Kidney epithelial cell (primary cell): Measurements from ENCODE around the gene IGIP. TPM values are rescaled to one million over a fixed set of nuclear protein-coding genes. Genes with fewer than 3 reads are reported as not detected.

Source experiments
- DNase-seq: peaks from one replicate; pipeline ENCODE4 v3.0.0-alpha.2; 2010; ENCODE audit warnings: low read depth
- H3K27me3 ChIP-seq: 2 replicates; pipeline ENCODE4 v1.6.0; 2011; ENCODE audit warnings: low read length; ENCODE audit not compliant: control insufficient read depth, insufficient read depth
- H3K36me3 ChIP-seq: 2 replicates; pipeline ENCODE4 v1.5.1; 2011; ENCODE audit warnings: low read length; ENCODE audit not compliant: control insufficient read depth, insufficient read depth
- H3K4me3 ChIP-seq: 2 replicates; pipeline ENCODE4 v1.5.1; 2011; ENCODE audit warnings: low read depth, mild to moderate bottlenecking, control low read depth, low read length
- CTCF ChIP-seq: IDR thresholded peaks from 2 replicates; pipeline ENCODE4 v1.5.1; 2011; ENCODE audit warnings: mild to moderate bottlenecking, moderate library complexity, low read length, control low read depth, inconsistent platforms; ENCODE audit not compliant: insufficient read depth, poor library complexity, severe bottlenecking
- total RNA-seq: library from RNA; depleted of rRNA; stranded (reverse); fragments of >200 nt; gene quantifications from 2 replicates; pipeline ENCODE4 v1.2.3, GENCODE V29; 2015

IGIP gene
- total RNA-seq, 1 donor from 2014 or later: 4.1 TPM

- TF ChIP-seq CTCF: peak; percentile 88
- H3K36me3 ChIP-seq: no peaks in the 10 kb centered on the region
- H3K27me3 ChIP-seq: peaks cover 2% of the 10 kb centered on the region
- no peak for DNase-seq
- peak overlapping the region; percentile 20 for H3K4me3 ChIP-seq
Observed at GRCh38 chr5:140157032-140157781, 31.5 kb downstream of the IGIP start.

- Histone ChIP-seq H3K27me3 (peaks cover 2% of the 10 kb centered on the region), H3K4me3 (no peak overlapping the region), H3K36me3 (no peaks in the 10 kb centered on the region)
- TF ChIP-seq CTCF: no peak
- no peak for DNase-seq
Observed at GRCh38 chr5:140159014-140159927, 33.5 kb downstream of the IGIP start.

- no peak for TF ChIP-seq CTCF
- no peaks in the 10 kb centered on the region for H3K36me3 ChIP-seq
- DNase-seq: no peak
Observed at GRCh38 chr5:140162275-140162674, 36.5 kb downstream of the IGIP start.

GRCh38 chr5:140162781-140163180 is 37.0 kb downstream of the IGIP start:
- H3K4me3 ChIP-seq: no peak overlapping the region
- H3K36me3 ChIP-seq: no peaks in the 10 kb centered on the region
- peaks cover 2% of the 10 kb centered on the region for H3K27me3 ChIP-seq
- DNase-seq: no peak
- no peak for TF ChIP-seq CTCF

More at GRCh38 chr5:140162275-140162674, 36.5 kb downstream of the IGIP start:
- Histone ChIP-seq H3K4me3 (no peak overlapping the region), H3K27me3 (peaks cover 2% of the 10 kb centered on the region)

GRCh38 chr5:140165101-140165922 is 39.6 kb downstream of the IGIP start:
- TF ChIP-seq CTCF: no peak
- no peak for DNase-seq
- Histone ChIP-seq H3K4me3 (no peak overlapping the region), H3K36me3 (no peaks in the 10 kb centered on the region), H3K27me3 (peaks cover 2% of the 10 kb centered on the region)
